ENCODE results near the gene COPB2. TPM values are rescaled to one million over a fixed set of nuclear protein-coding genes. Genes with fewer than 3 reads are reported as not detected.

The COPB2 gene
- total and polyA plus RNA-seq, 2 experiments from 2014 or later, result 156 to 170 TPM

- Histone ChIP-seq H3K27ac (no peak overlapping the region), H3K36me3 (replicated peaks; ENCODE audit: insufficient read depth, low read depth) (no peaks in the 10 kb centered on the region), H3K4me3 (no peak overlapping the region), H3K4me2 (no peak overlapping the region), H4K20me1 (ENCODE audit: insufficient read depth, poor library complexity, severe bottlenecking) (no peaks in the 10 kb centered on the region), H3K79me2 (no peaks in the 10 kb centered on the region), H3K9me2 (replicated peaks; ENCODE audit: insufficient read depth) (no peaks in the 10 kb centered on the region), H3K9me3 (ENCODE audit: low read depth) (no peaks in the 10 kb centered on the region), H2AFZ (no peak overlapping the region), H3K27me3 (peaks cover 3% of the 10 kb centered on the region), H3K4me1 (ENCODE audit: insufficient read depth) (no peaks in the 10 kb centered on the region)
- DNase-seq (ENCODE audit: low spot score), result no peak
- TF ChIP-seq EZH2 (IDR thresholded peaks at IDR 0.05; ENCODE audit: borderline replicate concordance) (no peak), EZH2phosphoT487 (IDR thresholded peaks at IDR 0.05; ENCODE audit: low read depth, severe bottlenecking, unreplicated experiment) (no peak)
- TF ChIP-seq, protein P1, sequence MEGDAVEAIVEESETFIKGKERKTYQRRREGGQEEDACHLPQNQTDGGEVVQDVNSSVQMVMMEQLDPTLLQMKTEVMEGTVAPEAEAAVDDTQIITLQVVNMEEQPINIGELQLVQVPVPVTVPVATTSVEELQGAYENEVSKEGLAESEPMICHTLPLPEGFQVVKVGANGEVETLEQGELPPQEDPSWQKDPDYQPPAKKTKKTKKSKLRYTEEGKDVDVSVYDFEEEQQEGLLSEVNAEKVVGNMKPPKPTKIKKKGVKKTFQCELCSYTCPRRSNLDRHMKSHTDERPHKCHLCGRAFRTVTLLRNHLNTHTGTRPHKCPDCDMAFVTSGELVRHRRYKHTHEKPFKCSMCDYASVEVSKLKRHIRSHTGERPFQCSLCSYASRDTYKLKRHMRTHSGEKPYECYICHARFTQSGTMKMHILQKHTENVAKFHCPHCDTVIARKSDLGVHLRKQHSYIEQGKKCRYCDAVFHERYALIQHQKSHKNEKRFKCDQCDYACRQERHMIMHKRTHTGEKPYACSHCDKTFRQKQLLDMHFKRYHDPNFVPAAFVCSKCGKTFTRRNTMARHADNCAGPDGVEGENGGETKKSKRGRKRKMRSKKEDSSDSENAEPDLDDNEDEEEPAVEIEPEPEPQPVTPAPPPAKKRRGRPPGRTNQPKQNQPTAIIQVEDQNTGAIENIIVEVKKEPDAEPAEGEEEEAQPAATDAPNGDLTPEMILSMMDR (IDR thresholded peaks at IDR 0.05; ENCODE audit: poor library complexity), result no peak
- 84% methylated on average over 8 of the region's 8 CpGs for WGBS (ENCODE audit: low lambda C conversion rate, missing lambda C conversion rate)
These were observed 68.7 kb downstream of the COPB2 start for GRCh38 chr3:139320551-139321309.

- TF ChIP-seq, protein P1 (IDR thresholded peaks at IDR 0.05; ENCODE audit: poor library complexity), result peak; percentile 10
- no peak for TF ChIP-seq EZH2 (IDR thresholded peaks at IDR 0.05; ENCODE audit: borderline replicate concordance)
- H3K9me2 ChIP-seq (replicated peaks; ENCODE audit: insufficient read depth), result no peaks in the 10 kb centered on the region
- no peaks in the 10 kb centered on the region for H3K79me2 ChIP-seq
- H3K27me3 ChIP-seq, result peaks cover 3% of the 10 kb centered on the region
- no peaks in the 10 kb centered on the region for H3K9me3 ChIP-seq (ENCODE audit: low read depth)
- DNase-seq (ENCODE audit: low spot score), result no peak
- H3K27ac ChIP-seq, result no peak overlapping the region
- H3K4me3 ChIP-seq, result no peak overlapping the region
- H3K4me1 ChIP-seq (ENCODE audit: insufficient read depth), result no peaks in the 10 kb centered on the region
- H3K4me2 ChIP-seq, result no peak overlapping the region
- WGBS (ENCODE audit: low lambda C conversion rate, missing lambda C conversion rate), result 73% methylated on average over 10 of the region's 10 CpGs
- H2AFZ ChIP-seq, result no peak overlapping the region
- no peaks in the 10 kb centered on the region for H3K36me3 ChIP-seq (replicated peaks; ENCODE audit: insufficient read depth, low read depth)
- no peaks in the 10 kb centered on the region for H4K20me1 ChIP-seq (ENCODE audit: insufficient read depth, poor library complexity, severe bottlenecking)
These were observed 69.7 kb downstream of the COPB2 start for GRCh38 chr3:139319428-139320402.

DNA sequence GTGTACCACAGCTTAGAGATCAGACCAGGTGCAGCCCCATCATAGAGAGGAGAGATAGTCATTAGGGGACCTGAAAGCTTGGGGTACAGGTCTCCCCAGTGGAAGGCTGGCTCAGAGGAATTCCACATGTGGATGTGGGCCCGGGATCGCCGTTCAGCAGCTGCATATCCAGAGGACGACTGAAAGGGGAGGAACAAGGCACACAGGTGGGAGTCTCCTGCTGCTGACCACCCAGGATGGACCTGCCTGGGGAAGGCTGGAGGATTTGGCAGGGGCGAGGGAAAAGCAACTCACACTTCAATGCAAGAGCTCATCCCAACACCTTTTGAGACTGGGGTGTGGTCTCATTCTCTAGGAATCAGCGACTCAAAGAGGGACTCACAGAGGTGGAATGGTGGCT lies 70.6 kb downstream of the COPB2 start:
- no peaks in the 10 kb centered on the region for H3K9me2 ChIP-seq (replicated peaks; ENCODE audit: insufficient read depth)
- H3K4me3 ChIP-seq, result no peak overlapping the region
- H3K36me3 ChIP-seq (replicated peaks; ENCODE audit: insufficient read depth, low read depth), result no peaks in the 10 kb centered on the region
- no peak overlapping the region for H3K27ac ChIP-seq
- no peaks in the 10 kb centered on the region for H3K79me2 ChIP-seq
- no peaks in the 10 kb centered on the region for H3K4me1 ChIP-seq (ENCODE audit: insufficient read depth)
- no peak for DNase-seq (ENCODE audit: low spot score)
- no peaks in the 10 kb centered on the region for H3K9me3 ChIP-seq (ENCODE audit: low read depth)
- 94% methylated on average over 6 of the region's 6 CpGs for WGBS (ENCODE audit: low lambda C conversion rate, missing lambda C conversion rate)
- H3K4me2 ChIP-seq, result no peak overlapping the region
- TF ChIP-seq, protein P1 (IDR thresholded peaks at IDR 0.05; ENCODE audit: poor library complexity), result no peak
- TF ChIP-seq EZH2phosphoT487 (IDR thresholded peaks at IDR 0.05; ENCODE audit: low read depth, severe bottlenecking, unreplicated experiment), result no peak
- TF ChIP-seq EZH2 (IDR thresholded peaks at IDR 0.05; ENCODE audit: borderline replicate concordance), result no peak
- H2AFZ ChIP-seq, result no peak overlapping the region
- no peaks in the 10 kb centered on the region for H4K20me1 ChIP-seq (ENCODE audit: insufficient read depth, poor library complexity, severe bottlenecking)
- H3K27me3 ChIP-seq, result peaks cover 3% of the 10 kb centered on the region

All from hepatocyte (in vitro differentiated cells).